ENCODE results near the gene BNIP3. TPM values are rescaled to one million over a fixed set of nuclear protein-coding genes. Genes with fewer than 3 reads are reported as not detected.

Gene BNIP3
- total RNA-seq, 1 experiment from 2014 or later: 57.1 TPM

- H3K4me3 Mint-ChIP-seq: no peak overlapping the region; a peak in 2 of 5 replicates
Measured at GRCh38 chr10:131928248-131929095, 53.3 kb downstream of the BNIP3 start.

More at GRCh38 chr10:131928248-131929095, 53.3 kb downstream of the BNIP3 start:
- H4K91ac ChIP-seq (ENCODE audit: insufficient read length, low read depth, low read length): no peak overlapping the region
- Mint-ChIP-seq H3K4me1 (peaks cover 59 to 65% of the 10 kb centered on the region in 2 experiments), H3K9me3 (peaks cover 0 to 6% of the 10 kb centered on the region in 2 experiments; a peak in 2 of 5 replicates), H3K27ac (peak overlapping the region; percentile 69 to 82 (median 82); a peak in 6 of 7 replicates), H3K27me3 (ENCODE audit: low read depth) (no peaks in the 10 kb centered on the region), H3K36me3 (ENCODE audit: insufficient read depth in 1 of 3, low read depth in 3 of 3) (peaks cover 4 to 6% (median 5%) of the 10 kb centered on the region in 3 experiments; a peak in 4 of 7 replicates)
- H3K23me2 ChIP-seq (ENCODE audit: insufficient read length, low read depth, low read length, poor library complexity, severe bottlenecking): no peaks in the 10 kb centered on the region
- no peaks in the 10 kb centered on the region for H3K9me3 ChIP-seq (ENCODE audit: control insufficient read depth, low read depth, low read length)
- no peak overlapping the region for H4K8ac ChIP-seq (replicated peaks; ENCODE audit: insufficient read length, low read depth, low read length)
- no peak overlapping the region for H3K4ac ChIP-seq (ENCODE audit: low read depth, low read length)
- H3K4me2 ChIP-seq (ENCODE audit: insufficient read depth, insufficient read length, low read length): no peak overlapping the region
- no peak overlapping the region for H2BK5ac ChIP-seq (ENCODE audit: insufficient read length, low read length)
- H3K27me3 ChIP-seq (ENCODE audit: insufficient read depth, low read length): no peaks in the 10 kb centered on the region
- H2AFZ ChIP-seq (ENCODE audit: low read length): no peak overlapping the region
- no peak overlapping the region for H2AK5ac ChIP-seq (ENCODE audit: insufficient read length, low read length)
- no peak overlapping the region for H3K9ac ChIP-seq (ENCODE audit: extremely low read depth, insufficient read length, low read length)
- H2BK120ac ChIP-seq (ENCODE audit: low read depth, low read length, poor library complexity, severe bottlenecking): no peak overlapping the region
- DNase-seq: no peak
- no peak overlapping the region for H2BK20ac ChIP-seq (ENCODE audit: low read depth, low read length, poor library complexity, severe bottlenecking)
- no peak overlapping the region for H2BK15ac ChIP-seq (ENCODE audit: low read depth, low read length)
- H4K20me1 ChIP-seq (ENCODE audit: control insufficient read depth, insufficient read depth, insufficient read length): peaks cover 8% of the 10 kb centered on the region
- no peak overlapping the region for H3K14ac ChIP-seq (ENCODE audit: insufficient read depth, low read length)
- peaks cover 5% of the 10 kb centered on the region; the same call in 1 of the 2 replicates for H3K4me1 ChIP-seq (ENCODE audit: insufficient read depth, low read length)
- no CpG with 5 or more reads among the region's 18 CpGs for WGBS (ENCODE audit: extremely low coverage, insufficient read length, low lambda C conversion rate)
- TF ChIP-seq CTCF (conservative IDR thresholded peaks at IDR 0.05): no peak
- H3K79me1 ChIP-seq (ENCODE audit: insufficient read depth, low read depth, low read length, poor library complexity, severe bottlenecking): peaks cover 19% of the 10 kb centered on the region
- no peak overlapping the region for H3K23ac ChIP-seq (ENCODE audit: insufficient read length, low read depth, low read length)
- H3K56ac ChIP-seq (ENCODE audit: insufficient read length, low read depth, low read length): no peak overlapping the region
- no peak overlapping the region for H4K5ac ChIP-seq (ENCODE audit: insufficient read length, low read depth, low read length)
- no peak overlapping the region for H3K18ac ChIP-seq (ENCODE audit: insufficient read length, low read depth, low read length)
- no peak overlapping the region for H3T11ph ChIP-seq (ENCODE audit: low read length)
- H2BK12ac ChIP-seq (ENCODE audit: insufficient read length, low read depth, low read length): no peak overlapping the region
- peaks cover 46% of the 10 kb centered on the region; the same call in 1 of the 2 replicates for H3K79me2 ChIP-seq (ENCODE audit: insufficient read depth, low read length)
- H3K27ac ChIP-seq (ENCODE audit: insufficient read length, low read depth, low read length): no peak overlapping the region
